GM19025 (cell line): ENCODE results near the gene CHMP4A.
"Not testable (repeated sequence)": the region's sequence is repeated elsewhere in the genome, so short reads cannot be mapped to it uniquely, and the experiment has no call there.

Experiments
- ATAC-seq: cut with Tn5 transposase; IDR thresholded peaks from one replicate; pipeline ENCODE4 v1.9.1; 2021; ENCODE audit warnings: mild to moderate bottlenecking, low read depth, moderate library complexity; ENCODE audit not compliant: unreplicated experiment

CHMP4A gene

DNA sequence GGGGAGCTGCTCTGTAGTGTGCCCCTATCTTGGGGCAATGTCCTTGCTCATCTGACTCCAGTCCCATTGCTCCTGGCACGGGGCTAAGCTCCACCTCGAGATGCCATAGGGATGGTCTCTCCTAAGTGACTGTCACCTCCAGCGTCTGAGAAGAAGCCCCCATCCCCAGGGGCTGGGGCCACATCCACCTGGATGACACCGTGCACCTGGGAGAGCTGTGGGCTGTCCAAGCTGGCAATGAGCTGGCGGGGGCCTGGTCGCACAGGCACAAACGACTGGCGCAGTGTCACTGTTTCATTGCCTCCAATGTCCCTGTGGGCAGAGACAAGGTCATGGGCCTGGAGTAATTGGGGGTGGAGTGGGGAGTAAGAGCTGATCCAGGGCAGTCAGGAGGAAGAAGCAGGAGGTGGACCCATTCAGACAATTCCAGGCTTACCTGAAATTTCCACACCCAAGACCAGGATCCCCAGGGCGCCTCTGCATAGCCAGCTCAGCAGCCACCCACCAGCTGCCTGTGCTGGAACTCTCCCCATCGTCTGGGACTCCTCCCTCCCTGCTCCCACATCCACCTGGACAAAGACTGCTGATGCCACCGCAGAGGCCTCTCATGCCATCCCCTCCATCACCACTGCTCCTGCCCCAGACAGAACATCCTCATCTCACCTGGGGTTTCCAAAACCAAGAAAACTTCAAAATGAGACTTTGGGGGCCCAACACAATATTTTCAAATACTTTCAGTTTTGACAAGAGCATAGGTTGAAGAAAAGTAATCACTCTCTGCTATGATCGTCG is 36.1 kb upstream of the CHMP4A start:
- no peak for ATAC-seq

DNA sequence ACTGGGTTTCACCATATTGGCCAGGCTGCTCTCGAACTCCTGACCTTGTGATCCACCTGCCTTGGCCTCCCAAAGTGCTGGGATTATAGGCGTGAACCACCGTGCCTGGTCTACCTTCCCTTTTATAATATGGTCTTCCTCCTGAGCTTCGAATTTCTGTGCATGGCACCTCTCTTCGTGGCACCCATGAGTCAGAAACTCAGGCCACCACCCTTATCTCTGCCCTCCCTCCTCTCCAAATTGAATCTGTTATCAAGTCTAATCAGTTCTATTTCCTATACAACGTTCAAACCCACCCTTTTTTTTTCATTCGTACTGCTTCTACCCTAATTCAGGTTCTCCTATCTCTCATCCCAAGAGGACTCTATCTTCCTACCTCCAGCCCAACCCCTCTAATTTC is 34.1 kb upstream of the CHMP4A start:
- no peak for ATAC-seq

DNA sequence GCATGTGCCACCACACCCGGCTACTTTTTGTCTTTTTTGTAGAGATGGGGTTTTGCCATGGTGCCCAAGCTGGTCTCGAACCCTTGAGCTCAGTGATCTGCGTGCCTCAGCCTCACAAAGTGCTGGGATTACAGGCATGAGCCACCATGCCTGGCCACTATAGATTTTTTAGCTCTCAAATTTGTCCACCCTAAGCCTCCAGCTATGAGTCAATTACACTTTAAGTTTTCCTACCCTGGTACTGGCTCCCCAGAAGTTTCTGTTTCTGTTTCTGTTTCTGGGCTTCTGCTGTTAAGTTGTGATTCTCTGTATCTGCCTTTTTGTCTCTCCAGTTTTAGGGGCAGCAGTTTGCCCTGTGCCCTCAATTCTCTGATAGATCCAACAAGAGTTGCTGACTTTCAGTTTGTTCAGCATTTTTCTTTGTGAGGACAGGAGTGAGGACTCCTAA is 33.5 kb upstream of the CHMP4A start:
- no peak for ATAC-seq

DNA sequence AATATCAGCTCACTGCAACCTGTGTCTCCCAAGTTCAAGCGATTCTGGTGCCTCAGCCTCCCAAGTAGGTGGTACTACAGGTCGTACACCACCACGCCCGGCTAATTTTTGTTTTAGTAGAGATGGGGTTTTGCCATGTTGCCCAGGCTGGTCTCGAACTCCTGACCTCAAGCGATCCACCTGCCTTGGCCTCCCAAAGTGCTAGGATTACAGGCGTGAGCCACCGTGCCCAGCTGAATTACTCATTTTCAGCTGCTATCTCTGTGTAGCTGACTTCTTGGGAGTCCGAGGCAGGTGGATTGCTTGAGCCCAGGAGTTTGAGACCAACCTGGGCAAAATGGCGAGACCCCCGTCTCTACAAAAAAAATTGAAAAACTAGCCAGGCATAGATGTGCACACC is 32.1 kb upstream of the CHMP4A start:
- not testable (repeated sequence) for ATAC-seq

DNA sequence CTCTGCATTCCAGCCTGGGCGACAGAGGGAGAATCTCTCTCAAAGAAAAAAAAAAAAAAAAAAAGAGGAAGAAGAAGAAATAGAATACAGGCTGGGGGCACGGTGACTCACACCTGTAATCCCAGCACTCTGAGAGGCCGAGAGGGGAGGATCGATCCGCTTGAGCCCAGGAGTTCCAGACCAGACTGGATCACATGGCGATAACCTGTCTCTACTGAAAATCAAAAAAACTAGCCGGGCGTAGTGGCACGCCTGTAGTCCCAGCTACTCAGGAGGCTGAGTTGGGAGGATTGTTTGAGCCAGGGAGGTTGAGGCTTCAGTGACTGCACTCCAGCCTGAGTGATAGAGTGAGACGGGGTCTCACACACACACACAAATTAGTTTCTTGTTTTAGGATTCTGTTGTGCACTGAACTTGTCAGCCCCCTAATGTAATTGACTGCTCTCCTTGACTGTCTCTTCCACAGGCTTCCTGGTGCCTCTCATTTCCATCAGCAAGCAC is 30.1 kb upstream of the CHMP4A start:
- ATAC-seq, result no peak

DNA sequence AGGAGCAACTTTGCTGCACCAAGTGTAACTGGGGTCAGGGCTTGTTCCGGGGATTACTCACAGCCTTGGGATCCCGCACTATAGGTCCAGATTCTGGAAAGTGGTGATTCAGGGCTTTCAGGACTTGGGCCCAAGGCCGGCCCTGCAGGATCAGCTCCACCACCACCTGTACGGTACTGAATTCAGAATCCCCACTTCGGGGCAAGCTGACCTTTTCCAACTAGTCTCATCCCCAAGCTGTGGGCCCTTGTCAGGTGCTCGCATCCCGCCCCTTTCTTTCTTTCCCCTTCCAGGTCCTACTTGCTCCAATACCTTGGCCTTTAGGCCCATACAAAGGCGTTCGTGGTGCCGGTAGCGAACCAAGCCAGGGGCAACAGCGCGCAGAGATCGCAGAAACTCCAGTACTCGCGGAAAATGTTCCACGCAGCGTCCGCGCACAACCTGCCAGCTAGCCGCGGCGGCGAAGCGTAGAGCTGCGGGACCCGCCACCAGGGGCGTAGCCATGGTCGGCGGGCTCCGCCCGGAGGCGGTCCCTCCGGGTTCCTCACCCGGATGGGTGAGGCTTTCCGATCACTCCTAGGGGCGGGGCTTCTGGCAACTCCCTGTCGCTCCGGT is 28.6 kb upstream of the CHMP4A start:
- peak; percentile 76 for ATAC-seq

DNA sequence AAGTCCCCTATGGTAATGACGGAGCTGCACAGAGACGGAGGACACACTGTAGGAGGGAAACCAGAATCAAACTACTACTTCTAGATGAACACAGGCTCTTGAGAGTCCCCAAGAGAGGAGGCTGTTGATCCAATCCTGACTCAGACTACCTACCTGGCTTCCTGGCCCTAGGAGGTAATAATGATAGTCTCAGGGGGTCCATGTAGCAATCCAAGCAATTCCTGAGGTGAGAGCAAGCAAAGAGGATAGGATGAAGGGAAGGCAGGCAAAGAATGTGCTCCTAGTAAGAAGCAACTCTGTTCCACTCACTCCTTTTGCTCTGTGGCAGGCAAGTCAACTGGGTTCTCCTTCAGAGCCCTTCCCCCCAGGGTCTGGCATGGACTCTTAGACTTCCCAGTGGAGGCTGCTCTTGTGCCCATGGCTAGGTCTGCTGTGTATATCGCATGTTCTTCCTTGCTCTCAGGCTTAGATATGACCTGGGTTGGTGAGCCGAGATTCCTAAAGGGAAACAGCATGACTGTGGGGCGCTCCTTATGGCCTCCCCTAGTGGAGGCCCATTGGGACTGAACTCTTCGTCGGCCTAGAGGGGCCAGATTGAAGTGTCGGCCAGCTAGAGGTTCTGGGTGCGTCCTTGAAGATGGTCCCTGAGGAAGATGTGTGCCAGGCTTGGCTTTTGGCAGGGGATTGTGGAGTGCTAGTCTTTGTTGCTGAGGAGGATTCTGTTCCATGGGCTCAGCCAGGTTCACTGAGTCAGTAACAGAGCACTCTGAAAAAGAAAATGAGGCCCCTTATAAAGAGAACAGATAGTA is 27.0 kb upstream of the CHMP4A start:
- no peak for ATAC-seq

DNA sequence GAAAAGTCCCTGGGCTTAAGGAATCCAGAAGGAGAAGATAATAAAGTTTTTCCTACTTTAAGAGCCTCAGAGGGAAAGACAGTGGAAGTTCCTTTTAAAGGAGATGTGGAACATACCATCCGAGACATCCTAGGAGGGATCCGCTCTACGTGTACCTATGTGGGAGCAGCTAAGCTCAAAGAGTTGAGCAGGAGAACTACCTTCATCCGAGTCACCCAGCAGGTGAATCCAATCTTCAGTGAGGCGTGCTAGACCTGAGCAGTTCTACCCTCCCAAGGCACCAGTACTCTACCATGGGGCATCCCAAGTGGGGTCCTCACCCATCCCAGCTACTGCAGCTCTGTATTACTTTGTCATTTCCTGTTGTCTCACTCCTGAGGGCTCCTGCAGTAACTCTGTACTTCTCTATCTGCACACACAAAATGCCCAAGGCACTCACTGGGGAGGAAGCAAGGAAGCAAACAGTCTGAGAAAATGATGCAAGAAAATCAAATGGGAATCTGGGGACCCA is 25.3 kb upstream of the CHMP4A start:
- ATAC-seq, result no peak

DNA sequence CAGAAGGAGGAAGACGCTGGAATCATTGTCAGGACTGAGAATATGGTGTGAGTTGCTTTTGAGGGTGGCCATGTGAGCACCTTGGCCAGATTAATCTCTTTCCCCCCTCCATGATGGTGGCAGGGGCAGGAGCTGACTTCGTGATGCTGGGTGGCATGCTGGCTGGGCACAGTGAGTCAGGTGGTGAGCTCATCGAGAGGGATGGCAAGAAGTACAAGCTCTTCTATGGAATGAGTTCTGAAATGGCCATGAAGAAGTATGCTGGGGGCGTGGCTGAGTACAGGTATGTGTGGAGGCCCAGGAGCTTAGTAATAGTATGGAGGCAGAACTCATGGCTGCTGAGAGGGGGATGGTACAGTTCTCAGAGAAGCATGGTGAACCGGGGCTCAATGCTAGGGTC is 24.8 kb upstream of the CHMP4A start:
- ATAC-seq, result no peak

DNA sequence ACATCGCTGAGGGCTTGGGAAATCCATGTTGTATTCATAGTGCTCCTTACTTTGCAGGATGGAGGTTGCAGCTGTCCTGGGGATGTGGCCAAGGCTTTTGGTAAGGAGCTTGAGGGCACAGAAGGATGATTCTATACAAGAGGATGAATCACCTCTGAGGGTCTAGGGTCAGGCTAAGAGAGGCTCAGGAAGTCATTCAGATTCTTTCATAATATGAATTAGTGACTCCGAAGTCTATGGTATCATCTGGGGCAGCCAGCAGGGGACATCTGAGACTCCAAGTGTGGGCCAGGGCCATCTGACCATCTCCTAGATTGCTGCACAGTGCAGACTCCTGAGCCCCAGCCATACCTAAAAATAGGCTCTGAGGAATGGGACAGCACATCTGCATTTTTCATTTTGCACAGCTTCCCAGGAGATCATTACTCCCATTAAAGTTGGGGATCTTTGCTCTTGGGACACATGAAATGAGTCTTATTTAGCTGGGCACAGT is 24.2 kb upstream of the CHMP4A start:
- no peak for ATAC-seq

DNA sequence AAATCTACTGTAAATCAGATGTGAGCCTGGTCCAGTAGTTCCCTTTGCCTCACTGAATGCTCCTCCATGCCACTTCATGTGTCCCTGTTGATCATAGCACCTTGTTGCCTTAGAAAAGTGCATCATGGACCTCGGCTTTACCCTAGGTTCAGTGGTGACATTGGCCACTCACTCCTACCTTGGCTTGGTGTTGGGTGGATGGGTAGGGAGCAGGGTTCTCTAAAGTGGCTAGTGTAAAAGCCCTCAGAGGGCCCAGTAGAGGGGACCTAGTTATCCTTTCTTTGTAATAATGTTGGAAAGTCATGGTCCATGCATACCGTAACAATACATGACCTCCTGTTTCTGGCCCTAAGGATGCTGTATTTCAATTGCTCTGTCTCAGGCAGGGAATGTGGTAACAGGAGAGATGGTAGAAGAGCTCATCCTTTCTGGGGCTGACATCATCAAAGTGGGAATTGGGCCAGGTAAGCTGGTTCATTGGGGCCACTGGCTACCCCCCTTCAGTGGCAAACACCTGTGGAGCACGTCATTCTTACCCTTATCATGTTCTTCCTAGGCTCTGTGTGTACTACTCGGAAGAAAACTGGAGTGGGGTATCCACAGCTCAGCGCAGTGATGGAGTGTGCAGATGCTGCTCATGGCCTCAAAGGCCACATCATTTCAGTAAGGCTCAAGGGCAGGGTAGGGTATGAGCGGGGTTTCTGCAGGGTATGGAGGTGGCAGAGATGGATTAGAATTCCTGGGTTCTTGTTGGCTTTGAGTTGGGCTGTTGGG is 23.6 kb upstream of the CHMP4A start:
- ATAC-seq, result no peak

DNA sequence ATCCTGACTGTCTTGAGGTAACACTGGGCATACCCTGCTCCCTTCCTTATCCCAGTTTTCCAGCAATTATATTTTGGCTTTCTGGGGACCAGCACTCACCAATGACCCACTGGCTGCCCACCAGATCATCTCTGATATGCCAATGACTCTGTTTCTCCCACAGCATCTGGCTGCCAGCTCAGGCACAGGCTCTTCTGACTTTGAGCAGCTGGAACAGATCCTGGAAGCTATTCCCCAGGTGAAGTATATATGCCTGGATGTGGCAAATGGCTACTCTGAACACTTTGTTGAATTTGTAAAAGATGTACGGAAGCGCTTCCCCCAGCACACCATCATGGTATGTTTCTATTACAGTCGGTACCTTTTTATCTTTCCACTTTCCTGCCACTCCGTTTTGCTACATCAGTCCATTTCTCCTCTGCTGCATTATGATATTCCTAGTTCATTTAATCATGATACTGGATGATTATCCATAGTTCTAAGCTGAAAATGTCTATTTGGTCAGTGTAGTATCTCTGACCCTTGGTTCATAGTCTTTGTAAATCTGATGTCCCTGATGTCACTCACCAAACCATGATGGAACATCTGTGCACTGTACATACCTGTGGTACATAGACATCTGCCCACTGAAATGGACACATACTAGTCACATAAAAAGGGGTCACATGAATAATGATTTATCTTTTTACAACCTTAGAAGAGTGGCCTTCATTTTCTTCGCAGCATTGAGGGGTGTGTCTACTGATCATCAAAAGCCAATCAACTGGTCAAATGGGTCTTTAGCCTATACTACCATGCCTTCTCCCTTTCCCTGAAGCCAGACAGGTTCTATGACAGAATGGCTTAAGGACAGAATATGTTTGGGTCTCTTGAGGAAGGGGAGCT is 22.8 kb upstream of the CHMP4A start:
- no peak for ATAC-seq

DNA sequence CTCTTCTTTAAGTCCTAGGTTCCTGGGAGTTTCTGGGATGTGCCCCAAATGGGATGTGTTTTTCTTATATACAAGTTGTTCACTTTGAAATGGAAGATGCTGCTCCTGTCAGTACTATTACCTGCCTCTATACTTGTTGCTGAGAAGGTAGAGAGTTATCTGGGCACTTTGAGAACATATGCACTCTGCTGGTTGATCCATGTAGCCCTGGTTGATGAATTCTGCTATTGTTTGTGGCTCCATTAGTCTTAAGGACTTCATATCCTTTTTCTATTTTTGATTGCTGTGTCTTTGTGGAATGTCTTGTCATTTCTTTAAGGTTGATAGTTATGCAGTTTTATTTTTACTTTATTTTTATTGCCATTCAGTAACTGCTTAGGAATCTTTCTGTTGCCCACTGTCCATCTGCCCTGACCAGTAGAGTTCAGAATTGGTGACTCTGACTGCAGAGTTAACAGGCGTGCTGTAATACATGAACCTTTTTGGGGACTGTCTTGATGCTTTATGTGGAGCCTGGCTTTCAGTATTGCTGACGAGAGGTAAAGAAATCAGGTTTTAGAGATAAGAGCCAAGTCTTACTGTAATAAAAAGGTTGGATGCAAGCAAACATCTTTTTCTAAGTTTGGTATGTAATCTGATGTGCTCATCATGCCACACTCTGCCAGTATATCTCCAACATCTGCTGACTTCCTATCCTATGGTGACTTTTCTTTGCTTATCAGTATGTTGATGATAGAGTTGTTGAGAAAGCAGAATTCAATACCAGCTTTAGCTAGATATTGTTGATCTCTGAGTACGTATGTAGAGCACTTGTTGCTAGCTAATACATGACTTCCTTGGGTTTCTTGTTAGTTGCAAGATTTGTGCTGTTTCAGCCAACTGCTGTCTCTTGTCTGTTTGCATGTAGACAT is 21.1 kb upstream of the CHMP4A start:
- no peak for ATAC-seq

DNA sequence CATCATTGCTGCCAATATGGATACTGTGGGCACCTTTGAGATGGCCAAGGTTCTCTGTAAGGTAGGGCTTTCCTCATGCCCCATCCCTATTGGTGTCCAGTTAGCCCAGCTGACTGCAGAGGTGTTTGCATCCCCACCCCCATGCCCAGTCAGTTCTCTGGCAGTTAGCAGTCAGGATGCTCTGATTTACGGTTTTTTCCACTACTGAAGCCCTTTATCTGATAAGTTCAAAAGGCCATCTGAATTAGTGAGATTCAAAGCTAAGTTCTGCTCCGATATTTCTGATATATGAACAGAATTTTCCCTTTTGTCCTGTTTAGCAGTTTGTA is 20.2 kb upstream of the CHMP4A start:
- ATAC-seq, result no peak

DNA sequence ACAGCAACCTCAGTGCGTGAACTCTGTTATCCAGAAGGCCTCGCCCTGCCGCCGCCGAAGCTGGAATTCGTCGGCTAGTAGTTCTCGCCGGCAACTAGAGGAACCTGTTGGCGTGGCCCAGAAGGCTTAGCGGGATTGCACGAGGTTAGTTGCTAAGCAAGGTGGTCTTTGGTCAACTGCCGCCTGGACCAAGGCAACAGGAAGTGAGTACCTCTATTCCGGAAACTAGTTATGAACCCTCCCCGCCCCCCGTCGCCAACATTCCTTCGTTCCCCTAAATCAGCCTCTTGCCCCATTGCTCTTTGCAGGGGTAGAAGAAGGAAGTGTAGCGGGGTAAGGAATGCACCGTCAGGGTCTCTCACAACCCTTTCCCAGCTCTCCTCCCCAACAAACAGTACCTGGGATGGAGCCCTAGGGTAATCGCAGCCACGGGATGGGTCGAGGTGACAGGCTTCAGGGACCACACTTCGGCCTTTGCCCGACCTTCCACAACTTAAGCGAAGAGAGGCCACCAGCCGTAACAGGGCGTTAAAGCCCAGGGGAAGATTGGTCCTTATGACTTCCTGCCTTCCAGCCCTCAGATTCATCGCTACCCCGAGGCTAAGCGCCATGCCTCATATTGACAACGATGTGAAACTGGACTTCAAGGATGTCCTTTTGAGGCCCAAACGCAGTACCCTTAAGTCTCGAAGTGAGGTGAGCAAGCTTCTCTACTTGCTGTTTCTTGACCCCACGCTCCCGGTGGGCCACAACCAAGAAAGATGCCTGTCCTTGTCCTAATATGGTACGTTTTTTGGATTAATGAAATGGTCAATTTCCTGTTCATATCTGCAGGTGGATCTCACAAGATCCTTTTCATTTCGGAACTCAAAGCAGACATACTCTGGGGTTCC is 19.6 kb upstream of the CHMP4A start, which contains the start of gene GMPR2:
TSS of gene GMPR2 (plus strand) at position 285 of the 893 bp plus-strand sequence. CDS start at position 610, 325 bp downstream.
- ATAC-seq, result peak; percentile 52

DNA sequence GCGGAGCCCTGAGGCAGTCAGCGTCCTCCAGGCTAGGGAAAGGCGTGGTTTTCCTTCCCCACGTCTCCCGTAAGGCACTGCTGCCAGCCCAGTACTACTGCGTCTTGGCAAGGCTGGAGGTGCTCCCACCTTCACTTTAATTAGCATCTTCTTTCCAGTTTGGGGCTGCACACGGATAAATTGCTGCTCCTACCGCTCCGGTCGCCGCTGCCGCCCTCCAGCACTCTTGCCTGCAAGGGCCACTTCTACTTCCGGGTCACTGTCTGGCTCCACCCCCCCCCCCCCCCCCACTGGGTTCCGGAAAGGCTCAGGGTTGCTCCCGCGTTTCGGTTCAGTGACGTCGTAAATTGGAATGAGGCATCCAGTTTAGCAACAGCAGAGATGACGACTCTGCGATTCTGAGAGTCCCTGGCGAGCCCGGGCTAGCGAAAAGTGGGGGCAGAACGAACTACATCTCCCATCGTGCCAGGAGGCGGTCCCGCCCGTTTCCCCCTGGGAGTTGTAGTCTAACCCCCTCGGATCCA is 18.9 kb upstream of the CHMP4A start, which contains the start of gene NEDD8:
TSS of gene NEDD8 (minus strand) at position 247 of the 524 bp plus-strand sequence. CDS start at position 147, 100 bp downstream.
- ATAC-seq, result peak; percentile 72
